ENCODE measurements around the gene DPP9.

DPP9 gene

GRCh38 chr19:4707956-4708650, 15.5 kb downstream of the DPP9 start:
- DNase-seq: no peak

GRCh38 chr19:4707322-4707721, 16.3 kb downstream of the DPP9 start:
- DNase-seq: no peak

- no peak for DNase-seq
Measured at GRCh38 chr19:4705413-4706131, 18.1 kb downstream of the DPP9 start.

- no peak for DNase-seq
Measured at GRCh38 chr19:4704317-4704673, 19.3 kb downstream of the DPP9 start.

- DNase-seq: no peak
Measured at GRCh38 chr19:4703671-4704316, 19.8 kb downstream of the DPP9 start.

GRCh38 chr19:4702764-4703163, 20.9 kb downstream of the DPP9 start:
- DNase-seq: no peak

GRCh38 chr19:4701557-4701956, 22.1 kb downstream of the DPP9 start:
- no peak for DNase-seq

- no peak for DNase-seq
Measured at GRCh38 chr19:4700693-4700970, 23.0 kb downstream of the DPP9 start.

GRCh38 chr19:4699826-4700692, 23.6 kb downstream of the DPP9 start:
- DNase-seq: no peak

GRCh38 chr19:4697304-4697703, 26.3 kb downstream of the DPP9 start:
- no peak for DNase-seq

GRCh38 chr19:4695224-4695731, 28.4 kb downstream of the DPP9 start:
- no peak for DNase-seq

- no peak for DNase-seq
Measured at GRCh38 chr19:4694211-4694987, 29.2 kb downstream of the DPP9 start.

- DNase-seq: no peak
Measured at GRCh38 chr19:4693471-4694121, 30.0 kb downstream of the DPP9 start.

- no peak for DNase-seq
Measured at GRCh38 chr19:4693078-4693350, 30.6 kb downstream of the DPP9 start.

GRCh38 chr19:4692251-4693077, 31.2 kb downstream of the DPP9 start:
- DNase-seq: no peak

GRCh38 chr19:4691373-4691772, 32.3 kb downstream of the DPP9 start:
- DNase-seq: no peak

- no peak for DNase-seq
Measured at GRCh38 chr19:4690361-4690760, 33.3 kb downstream of the DPP9 start.

- no peak for DNase-seq
Measured at GRCh38 chr19:4689403-4689802, 34.2 kb downstream of the DPP9 start.

GRCh38 chr19:4688587-4688986, 35.1 kb downstream of the DPP9 start:
- DNase-seq: no peak

- no peak for DNase-seq
Measured at GRCh38 chr19:4687396-4687795, 36.2 kb downstream of the DPP9 start.

GRCh38 chr19:4686700-4687099, 36.9 kb downstream of the DPP9 start:
- DNase-seq: no peak
